Lung (tissue), 12 donors: ENCODE data around the gene CLK2. TPM values are rescaled to one million over a fixed set of nuclear protein-coding genes. Genes with fewer than 3 reads are reported as not detected.
"Not testable (repeated sequence)": the region's sequence is repeated elsewhere in the genome, so short reads cannot be mapped to it uniquely, and the experiment has no call there.

Experiments
- ATAC-seq: fragments of 200-7000 bp; cut with Tn5 transposase; one replicate; pipeline ENCODE4 v1.9.1; 2020; ENCODE audit warnings: moderate number of reproducible peaks; ENCODE audit not compliant: insufficient read depth, low FRiP score
- DNase-seq, 3 donors: peaks; one replicate each; pipeline ENCODE4 v3.0.0-alpha.2; 2013 to 2017
- H3K27ac ChIP-seq, 2 donors: one replicate each; pipeline ENCODE4 v1.5.1; 2013; ENCODE audit warnings: mild to moderate bottlenecking in 2 of 2, moderate library complexity in 2 of 2, control low read depth in 1 of 2, inconsistent platforms in 1 of 2, low read depth in 1 of 2, low read length in 1 of 2
- H3K27me3 ChIP-seq, 3 donors: one replicate each; pipeline ENCODE4 v1.5.1; 2013; ENCODE audit warnings: low read length in 2 of 3; ENCODE audit not compliant: control insufficient read depth in 3 of 3, insufficient read depth in 3 of 3
- H3K36me3 ChIP-seq, 4 donors: one replicate each; pipeline ENCODE4 v1.5.1; 2013; ENCODE audit warnings: low read length in 4 of 4, mild to moderate bottlenecking in 1 of 4, moderate library complexity in 1 of 4; ENCODE audit not compliant: control insufficient read depth in 4 of 4, insufficient read depth in 4 of 4
- H3K4me1 ChIP-seq, 5 donors: one replicate each; pipeline ENCODE4 v1.5.1; 2013; ENCODE audit warnings: low read length in 5 of 5, mild to moderate bottlenecking in 2 of 5, moderate library complexity in 1 of 5; ENCODE audit not compliant: control insufficient read depth in 5 of 5, insufficient read depth in 5 of 5
- H3K4me3 ChIP-seq: one replicate; pipeline ENCODE4 v1.5.1; 2013; ENCODE audit warnings: mild to moderate bottlenecking, control low read depth, moderate library complexity
- H3K9ac ChIP-seq, 2 donors: one replicate each; pipeline ENCODE4 v1.5.1; 2013; ENCODE audit warnings: low read length in 2 of 2, control low read depth in 1 of 2; ENCODE audit not compliant: insufficient read depth in 1 of 2
- H3K9me3 ChIP-seq, 4 donors: one replicate each; pipeline ENCODE4 v1.5.1; 2013; ENCODE audit warnings: low read length in 3 of 4, mild to moderate bottlenecking in 1 of 4, moderate library complexity in 1 of 4; ENCODE audit not compliant: control insufficient read depth in 4 of 4, insufficient read depth in 3 of 4
- CTCF ChIP-seq: IDR thresholded peaks from 2 replicates; pipeline ENCODE4 v1.5.1; 2012; ENCODE audit warnings: mild to moderate bottlenecking; ENCODE audit errors: control extremely low read depth, extremely low read depth
- WGBS, 2 donors: extraction: QIAGEN DNeasy Blood & Tissue Kit; methylation state at CpG; one replicate each; pipeline ENCODE4 v1.1.7; 2013; 5-methylcytosine and 5-hydroxymethylcytosine counted together
- polyA plus RNA-seq, 2 donors: library from polyadenylated mRNA; stranded (reverse); fragments of 200-250 nt; gene quantifications; one replicate each; pipeline ENCODE4 v1.2.1, GENCODE V29; 2013
- total RNA-seq, 2 donors: library from RNA; depleted of rRNA in 1 of 2; stranded (reverse); fragments of >200 nt in 1 of 2; gene quantifications; one replicate each; pipeline ENCODE4 v1.2.1, GENCODE V29; 2014 to 2021
- donor health status: control.
- donor health status: control.
- donor health status: Bipolar disorder and iron deficiency.
- donor health status: healthy.
- donor health status: DM: yes; HTN: yes; CAD: no.

CLK2 gene
- total and polyA plus RNA-seq, 4 donors: 41.1 to 56.5 (median 54.2) TPM

DNA sequence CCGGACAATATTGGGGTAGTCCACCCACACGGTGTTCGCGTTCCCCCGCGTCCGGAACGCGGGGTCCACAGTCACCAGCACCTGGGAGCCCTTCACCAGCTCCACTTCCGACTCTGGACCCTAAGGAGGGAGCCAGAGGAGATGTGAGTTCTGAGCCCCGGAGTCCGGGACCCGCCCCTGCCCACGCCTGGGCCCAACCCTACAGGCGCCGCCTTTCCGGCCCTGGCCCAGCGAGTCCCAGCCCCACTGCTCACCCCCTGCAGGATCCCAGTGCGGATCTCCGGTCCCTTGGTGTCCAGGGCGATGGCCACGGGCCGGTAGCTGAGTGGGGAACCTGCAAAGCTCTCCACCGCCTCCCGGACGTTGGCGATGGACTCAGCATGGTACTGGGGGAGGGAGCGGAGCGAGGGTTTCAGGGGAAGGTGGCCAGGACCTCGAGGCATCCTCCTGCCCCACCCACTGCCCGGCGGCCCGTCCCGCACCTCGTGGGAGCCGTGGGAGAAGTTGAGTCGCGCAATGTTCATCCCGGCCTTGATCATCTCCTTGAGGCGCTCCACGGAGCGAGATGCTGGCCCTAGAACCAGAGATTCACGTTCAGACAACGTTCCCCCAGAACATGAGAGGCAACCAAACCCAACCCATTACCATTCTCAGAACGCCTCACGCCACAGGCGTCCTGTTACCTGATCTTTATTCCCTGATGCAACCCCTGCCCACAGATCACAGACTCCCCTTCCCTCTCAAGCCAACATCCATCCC, 22.1 kb upstream of the CLK2 start:
- Histone ChIP-seq H3K4me3 (no peak overlapping the region), H3K27me3 (peaks cover 0 to 50% (median 35%) of the 10 kb centered on the region in 3 donors), H3K9me3 (peaks cover 0 to 2% (median 0%) of the 10 kb centered on the region in 4 donors), H3K36me3 (no peaks in the 10 kb centered on the region), H3K4me1 (peaks cover 0 to 6% (median 0%) of the 10 kb centered on the region in 5 donors), H3K9ac (no peak overlapping the region), H3K27ac (no peak overlapping the region)
- ATAC-seq (no peak), DNase-seq (no peak)
- no peak for TF ChIP-seq CTCF
- WGBS, 2 donors: 16 to 18% methylated on average over 46 to 47 of the region's 47 CpGs

DNA sequence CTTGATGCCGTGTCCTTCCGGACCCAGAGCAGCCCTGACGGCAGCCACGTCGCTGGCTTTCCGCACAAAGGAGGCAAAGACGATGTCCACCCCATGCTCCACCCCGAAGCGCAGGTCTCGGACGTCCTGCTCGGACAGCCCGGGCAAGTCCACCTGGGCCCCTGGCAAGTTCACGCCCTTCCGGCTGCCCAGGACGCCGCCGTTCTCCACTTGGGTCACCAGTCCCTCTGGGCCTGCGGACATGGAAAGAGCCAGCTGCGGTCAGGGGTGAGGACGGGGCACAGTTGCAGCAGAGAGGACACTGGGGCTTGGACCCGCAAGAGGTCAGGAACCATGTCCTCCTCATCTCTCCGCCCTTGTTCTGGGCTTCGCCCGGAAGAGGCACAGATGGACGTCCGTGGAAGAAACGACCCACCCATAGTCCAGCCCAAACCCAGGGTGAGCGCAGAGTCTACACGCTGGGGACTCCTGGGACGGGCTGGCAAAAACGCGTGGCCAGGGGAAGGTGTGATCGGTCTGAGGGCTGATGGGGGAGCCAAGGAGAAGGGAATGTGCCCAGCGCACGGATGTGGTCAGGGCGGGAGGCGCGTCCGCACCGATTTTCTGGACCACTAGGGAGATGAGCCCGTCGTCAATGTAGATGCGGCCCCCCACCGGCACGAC, 21.3 kb upstream of the CLK2 start:
- Histone ChIP-seq H3K4me1 (peaks cover 0 to 6% (median 0%) of the 10 kb centered on the region in 5 donors), H3K36me3 (no peaks in the 10 kb centered on the region), H3K9ac (no peak overlapping the region), H3K4me3 (no peak overlapping the region), H3K27me3 (peaks cover 0 to 50% (median 35%) of the 10 kb centered on the region in 3 donors), H3K9me3 (peaks cover 0 to 2% (median 0%) of the 10 kb centered on the region in 4 donors), H3K27ac (no peak overlapping the region)
- 33 to 35% methylated on average over 46 of the region's 46 CpGs for WGBS, 2 donors
- ATAC-seq (no peak), DNase-seq (no peak)
- TF ChIP-seq CTCF: no peak

GRCh38 chr1:155293086-155293749, 19.9 kb upstream of the CLK2 start:
- DNase-seq (no peak), ATAC-seq (no peak)
- Histone ChIP-seq H3K9me3 (peaks cover 0 to 2% (median 0%) of the 10 kb centered on the region in 4 donors), H3K27ac (no peak overlapping the region), H3K36me3 (peaks cover 0 to 2% (median 0%) of the 10 kb centered on the region in 4 donors), H3K27me3 (peaks cover 0 to 50% (median 35%) of the 10 kb centered on the region in 3 donors), H3K9ac (no peak overlapping the region), H3K4me3 (no peak overlapping the region), H3K4me1 (peaks cover 0 to 6% (median 0%) of the 10 kb centered on the region in 5 donors)
- TF ChIP-seq CTCF: no peak
- WGBS, 2 donors: 86 to 90% methylated on average over 17 of the region's 17 CpGs

GRCh38 chr1:155291006-155291405, 17.7 kb upstream of the CLK2 start:
- H3K4me1 ChIP-seq, H3K27ac ChIP-seq, H3K4me3 ChIP-seq, H3K36me3 ChIP-seq, DNase-seq, ATAC-seq, H3K9me3 ChIP-seq, H3K9ac ChIP-seq: not testable (repeated sequence)
- WGBS, 2 donors: 89 to 91% methylated on average over 10 of the region's 10 CpGs
- H3K27me3 ChIP-seq: peaks cover 0 to 32% (median 20%) of the 10 kb centered on the region in 3 donors
